Measurements from ENCODE around the gene MAPK8IP3. TPM values are rescaled to one million over a fixed set of nuclear protein-coding genes. Genes with fewer than 3 reads are reported as not detected.

MAPK8IP3 gene
- total RNA-seq, 1 donor from 2014 or later, result 157 TPM

- Mint-ChIP-seq H3K36me3 (ENCODE audit: insufficient read depth) (no peaks in the 10 kb centered on the region), H3K27me3 (no peaks in the 10 kb centered on the region), H3K4me3 (ENCODE audit: low read depth) (no peak overlapping the region), H3K9me3 (ENCODE audit: low read depth) (no peaks in the 10 kb centered on the region), H3K27ac (no peak overlapping the region), H3K4me1 (ENCODE audit: low read depth) (no peaks in the 10 kb centered on the region)
- TF ChIP-seq CTCF (IDR thresholded peaks at IDR 0.05; ENCODE audit: unreplicated experiment), result no peak
- DNase-seq (ENCODE audit: low spot score, unreplicated experiment), result no peak
Observed at GRCh38 chr16:1743376-1744337, 37.7 kb downstream of the MAPK8IP3 start.

GRCh38 chr16:1744338-1744840, 38.4 kb downstream of the MAPK8IP3 start:
- Mint-ChIP-seq H3K27ac (no peak overlapping the region), H3K4me3 (ENCODE audit: low read depth) (no peak overlapping the region), H3K36me3 (ENCODE audit: insufficient read depth) (no peaks in the 10 kb centered on the region), H3K4me1 (ENCODE audit: low read depth) (no peaks in the 10 kb centered on the region), H3K9me3 (ENCODE audit: low read depth) (no peaks in the 10 kb centered on the region), H3K27me3 (no peaks in the 10 kb centered on the region)
- TF ChIP-seq CTCF (IDR thresholded peaks at IDR 0.05; ENCODE audit: unreplicated experiment), result no peak
- DNase-seq (ENCODE audit: low spot score, unreplicated experiment), result no peak

GRCh38 chr16:1745181-1745899, 39.3 kb downstream of the MAPK8IP3 start:
- no peaks in the 10 kb centered on the region for H3K27me3 Mint-ChIP-seq
- no peaks in the 10 kb centered on the region for H3K4me1 Mint-ChIP-seq (ENCODE audit: low read depth)
- H3K4me3 Mint-ChIP-seq (ENCODE audit: low read depth), result no peak overlapping the region
- no peak overlapping the region for H3K27ac Mint-ChIP-seq
- no peak for TF ChIP-seq CTCF (IDR thresholded peaks at IDR 0.05; ENCODE audit: unreplicated experiment)
- no peaks in the 10 kb centered on the region for H3K9me3 Mint-ChIP-seq (ENCODE audit: low read depth)
- H3K36me3 Mint-ChIP-seq (ENCODE audit: insufficient read depth), result no peaks in the 10 kb centered on the region
- DNase-seq (ENCODE audit: low spot score, unreplicated experiment), result no peak

DNA sequence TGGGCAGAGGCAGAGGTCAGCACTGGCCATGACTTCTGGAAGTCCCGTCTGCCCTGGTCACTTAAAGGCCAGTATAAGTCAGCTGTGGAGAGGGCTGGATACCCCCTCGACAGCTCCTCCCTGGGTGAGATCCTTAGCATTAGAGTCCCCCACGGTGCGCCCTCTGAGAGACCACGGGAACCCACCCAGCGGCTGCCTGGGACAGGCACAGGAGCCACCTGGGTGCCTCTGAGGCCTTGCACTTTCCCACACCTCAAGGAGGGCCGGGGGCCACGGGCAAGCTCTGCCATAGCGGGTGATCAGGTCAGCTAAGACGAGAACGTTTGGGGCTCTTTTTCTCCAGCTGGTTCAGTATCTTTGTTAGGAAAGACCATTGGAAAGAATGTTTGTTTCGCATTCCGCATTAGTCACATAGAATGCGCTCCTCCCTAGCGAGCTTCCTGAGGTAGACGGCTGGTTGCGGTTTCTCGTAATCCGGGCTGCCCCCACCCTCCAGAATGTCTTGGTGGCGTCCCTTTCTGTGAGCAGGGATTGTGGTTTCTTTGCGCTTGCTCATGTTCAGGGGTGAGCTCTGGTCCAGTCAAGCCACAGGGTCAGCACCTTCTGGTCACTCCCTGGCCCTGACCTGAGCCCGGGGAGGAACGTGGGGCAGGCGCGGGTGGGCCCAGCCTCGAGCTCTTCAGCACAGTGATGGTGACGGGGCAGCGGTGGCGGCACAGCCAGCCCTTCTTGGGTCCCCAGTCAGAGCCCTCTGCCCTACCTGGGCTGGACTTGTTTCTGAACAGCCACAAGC, 40.1 kb downstream of the MAPK8IP3 start:
- no peak for TF ChIP-seq CTCF (IDR thresholded peaks at IDR 0.05; ENCODE audit: unreplicated experiment)
- no peak for DNase-seq (ENCODE audit: low spot score, unreplicated experiment)
- no peaks in the 10 kb centered on the region for H3K9me3 Mint-ChIP-seq (ENCODE audit: low read depth)
- no peaks in the 10 kb centered on the region for H3K4me1 Mint-ChIP-seq (ENCODE audit: low read depth)
- no peak overlapping the region for H3K4me3 Mint-ChIP-seq (ENCODE audit: low read depth)
- no peaks in the 10 kb centered on the region for H3K27me3 Mint-ChIP-seq
- H3K36me3 Mint-ChIP-seq (ENCODE audit: insufficient read depth), result no peaks in the 10 kb centered on the region
- no peak overlapping the region for H3K27ac Mint-ChIP-seq
